CD4-positive, alpha-beta T cell treated with Interleukin-4 for 4 hours (primary cell): ENCODE results near the gene BNIP3.
"Not testable (repeated sequence)": the region's sequence is repeated elsewhere in the genome, so short reads cannot be mapped to it uniquely, and the experiment has no call there.

Experiments used
- DNase-seq: peaks from one replicate; pipeline ENCODE4 v3.0.0-alpha.2; 2020

BNIP3 gene

GRCh38 chr10:131928248-131929095 is 53.3 kb downstream of the BNIP3 start:
- DNase-seq: peak; percentile 27

GRCh38 chr10:131926743-131927595 is 54.8 kb downstream of the BNIP3 start:
- DNase-seq: no peak

GRCh38 chr10:131926253-131926652 is 55.5 kb downstream of the BNIP3 start:
- no peak for DNase-seq

GRCh38 chr10:131925716-131926115 is 56.0 kb downstream of the BNIP3 start:
- no peak for DNase-seq

GRCh38 chr10:131925011-131925649 is 56.6 kb downstream of the BNIP3 start:
- DNase-seq: no peak

GRCh38 chr10:131923038-131923756 is 58.5 kb downstream of the BNIP3 start:
- DNase-seq: no peak

- DNase-seq: no peak
Observed at GRCh38 chr10:131921184-131921583, 60.5 kb downstream of the BNIP3 start.

GRCh38 chr10:131920693-131921092 is 61.0 kb downstream of the BNIP3 start:
- no peak for DNase-seq

- DNase-seq: no peak
Observed at GRCh38 chr10:131920151-131920550, 61.6 kb downstream of the BNIP3 start.

GRCh38 chr10:131919461-131919860 is 62.3 kb downstream of the BNIP3 start:
- not testable (repeated sequence) for DNase-seq
